Measurements from ENCODE around the gene LIN52.

Gene LIN52

GRCh38 chr14:74064883-74065282 lies 19.9 kb upstream of the LIN52 start:
- Histone ChIP-seq H3K36me3 (peaks cover 83% of the 10 kb centered on the region), H3K27ac (no peak overlapping the region)

GRCh38 chr14:74065746-74066575 lies 18.8 kb upstream of the LIN52 start:
- H3K4me2 ChIP-seq = no peak overlapping the region
- H3K27me3 ChIP-seq = no peaks in the 10 kb centered on the region
- H3K4me1 ChIP-seq = no peaks in the 10 kb centered on the region
- H3K27ac ChIP-seq = no peak overlapping the region
- no peak overlapping the region for H3K4me3 ChIP-seq
- no peaks in the 10 kb centered on the region for H3K9me3 ChIP-seq
- no peak overlapping the region for H3K9ac ChIP-seq
- H4K20me1 ChIP-seq = no peaks in the 10 kb centered on the region
- TF ChIP-seq Cebpa-rat (IDR thresholded peaks at IDR 0.05) = no peak
- peaks cover 81% of the 10 kb centered on the region for H3K36me3 ChIP-seq

More at GRCh38 chr14:74064883-74065282, 19.9 kb upstream of the LIN52 start:
- H3K4me1 ChIP-seq = no peaks in the 10 kb centered on the region
- no peak overlapping the region for H3K4me2 ChIP-seq
- H3K9ac ChIP-seq = no peak overlapping the region
- H3K27me3 ChIP-seq = no peaks in the 10 kb centered on the region
- no peak overlapping the region for H3K4me3 ChIP-seq
- H3K9me3 ChIP-seq = no peaks in the 10 kb centered on the region
- H4K20me1 ChIP-seq = no peaks in the 10 kb centered on the region
- no peak for TF ChIP-seq Cebpa-rat (IDR thresholded peaks at IDR 0.05)

- Histone ChIP-seq H3K9me3 (no peaks in the 10 kb centered on the region), H3K4me3 (no peak overlapping the region), H3K27ac (no peak overlapping the region), H3K4me1 (0 out of 2 replicates have a peak, but pooled peaks cover under 1% of the 10 kb centered on the region), H3K4me2 (no peak overlapping the region), H3K27me3 (no peaks in the 10 kb centered on the region), H4K20me1 (no peaks in the 10 kb centered on the region), H3K9ac (no peak overlapping the region), H3K36me3 (peaks cover 17% of the 10 kb centered on the region)
- TF ChIP-seq Cebpa-rat (IDR thresholded peaks at IDR 0.05) = no peak
Observed at GRCh38 chr14:74077401-74077800, 7.4 kb upstream of the LIN52 start.

GRCh38 chr14:74080820-74081460 lies 3.8 kb upstream of the LIN52 start:
- no peak overlapping the region for H3K9ac ChIP-seq
- H3K4me1 ChIP-seq = peaks cover 23% of the 10 kb centered on the region
- H3K27me3 ChIP-seq = no peaks in the 10 kb centered on the region
- no peaks in the 10 kb centered on the region for H3K9me3 ChIP-seq
- no peak overlapping the region for H3K4me3 ChIP-seq
- no peak overlapping the region for H3K4me2 ChIP-seq
- no peak overlapping the region for H3K27ac ChIP-seq
- TF ChIP-seq Cebpa-rat (IDR thresholded peaks at IDR 0.05) = no peak
- no peaks in the 10 kb centered on the region for H3K36me3 ChIP-seq
- H4K20me1 ChIP-seq = no peaks in the 10 kb centered on the region

- H4K20me1 ChIP-seq = no peaks in the 10 kb centered on the region
- no peaks in the 10 kb centered on the region for H3K9me3 ChIP-seq
- no peaks in the 10 kb centered on the region for H3K36me3 ChIP-seq
- no peak overlapping the region for H3K9ac ChIP-seq
- TF ChIP-seq Cebpa-rat (IDR thresholded peaks at IDR 0.05) = no peak
- no peak overlapping the region for H3K4me3 ChIP-seq
- peaks cover 29% of the 10 kb centered on the region for H3K4me1 ChIP-seq
- H3K27ac ChIP-seq = no peak overlapping the region
- no peak overlapping the region for H3K4me2 ChIP-seq
- no peaks in the 10 kb centered on the region for H3K27me3 ChIP-seq
Observed at GRCh38 chr14:74081491-74081890, 3.3 kb upstream of the LIN52 start.

- Histone ChIP-seq H3K9me3 (no peaks in the 10 kb centered on the region), H3K27ac (no peak overlapping the region), H3K9ac (peak overlapping the region; percentile 85), H3K4me1 (peaks cover 29% of the 10 kb centered on the region), H3K4me3 (peak overlapping the region; percentile 87; the same call in 1 of the 2 replicates), H4K20me1 (no peaks in the 10 kb centered on the region), H3K36me3 (no peaks in the 10 kb centered on the region), H3K27me3 (no peaks in the 10 kb centered on the region), H3K4me2 (peak overlapping the region; percentile 99)
- no peak for TF ChIP-seq Cebpa-rat (IDR thresholded peaks at IDR 0.05)
Observed at GRCh38 chr14:74083161-74083560, 1.6 kb upstream of the LIN52 start.

- no peak for TF ChIP-seq Cebpa-rat (IDR thresholded peaks at IDR 0.05)
- H3K9me3 ChIP-seq = no peaks in the 10 kb centered on the region
- peaks cover 29% of the 10 kb centered on the region for H3K4me1 ChIP-seq
- peak overlapping the region; percentile 99 for H3K4me2 ChIP-seq
- H4K20me1 ChIP-seq = no peaks in the 10 kb centered on the region
- peak overlapping the region; percentile 75 for H3K27ac ChIP-seq
- peak overlapping the region; percentile 87 for H3K4me3 ChIP-seq
- H3K36me3 ChIP-seq = no peaks in the 10 kb centered on the region
- peak overlapping the region; percentile 85 for H3K9ac ChIP-seq
- H3K27me3 ChIP-seq = no peaks in the 10 kb centered on the region
Observed at GRCh38 chr14:74083784-74084276, 926 bp upstream of the LIN52 start.

- H3K27ac ChIP-seq = peak overlapping the region; percentile 84
- no peaks in the 10 kb centered on the region for H3K36me3 ChIP-seq
- peak overlapping the region; percentile 93 for H3K9ac ChIP-seq
- no peak for TF ChIP-seq Cebpa-rat (IDR thresholded peaks at IDR 0.05)
- H4K20me1 ChIP-seq = no peaks in the 10 kb centered on the region
- no peaks in the 10 kb centered on the region for H3K27me3 ChIP-seq
- peak overlapping the region; percentile 87 for H3K4me3 ChIP-seq
- H3K4me1 ChIP-seq = peaks cover 29% of the 10 kb centered on the region
- peak overlapping the region; percentile 96 for H3K4me2 ChIP-seq
- no peaks in the 10 kb centered on the region for H3K9me3 ChIP-seq
Observed at GRCh38 chr14:74085047-74085637, 386 bp downstream of the LIN52 start.

GRCh38 chr14:74085828-74086227 lies 1.1 kb downstream of the LIN52 start:
- Histone ChIP-seq H3K4me2 (peak overlapping the region; percentile 96), H3K4me3 (peak overlapping the region; percentile 87), H3K4me1 (peaks cover 29% of the 10 kb centered on the region), H3K27me3 (no peaks in the 10 kb centered on the region), H3K36me3 (peaks cover 3% of the 10 kb centered on the region; the same call in 1 of the 2 replicates), H3K27ac (no peak overlapping the region), H3K9ac (peak overlapping the region; percentile 93; the same call in 1 of the 2 replicates), H3K9me3 (no peaks in the 10 kb centered on the region), H4K20me1 (no peaks in the 10 kb centered on the region)
- no peak for TF ChIP-seq Cebpa-rat (IDR thresholded peaks at IDR 0.05)

Measured in BLaER1 (cell line).